K562 (cell line): ENCODE results near the gene CD248. TPM values are rescaled to one million over a fixed set of nuclear protein-coding genes. Genes with fewer than 3 reads are reported as not detected.

Experiments
- BCL6 ChIP-seq: fragments of 250-450 bp; sonication (Bioruptor Pico); IDR thresholded peaks from 2 replicates; pipeline ENCODE4 v1.4.0; 2020
- BDP1 ChIP-seq: IDR thresholded peaks from 3 replicates; pipeline ENCODE4 v1.6.1; 2011; ENCODE audit not compliant: insufficient read length, insufficient read depth
- BRD9 ChIP-seq: fragments of 450-650 bp; IDR thresholded peaks from 2 replicates; pipeline ENCODE4 v1.6.1; 2018; ENCODE audit warnings: low read depth; ENCODE audit not compliant: partially characterized antibody
- CREM ChIP-seq: IDR thresholded peaks from 2 replicates; pipeline ENCODE4 v1.6.1; 2014; ENCODE audit warnings: antibody characterized with exemption, low read depth
- DPF2 ChIP-seq: fragments of 450-650 bp; IDR thresholded peaks from 2 replicates; pipeline ENCODE4 v1.6.1; 2016
- HDAC1 ChIP-seq, 2 experiments: fragments of 450-650 bp; IDR thresholded peaks; 2 replicates each; pipeline ENCODE4 v1.6.1; 2016 to 2017; ENCODE audit warnings: inconsistent platforms in 1 of 2, mild to moderate bottlenecking in 1 of 2, moderate library complexity in 1 of 2
- ILF3 ChIP-seq: fragments of 450-650 bp; IDR thresholded peaks from 2 replicates; pipeline ENCODE4 v1.6.1; 2018; ENCODE audit warnings: antibody characterized with exemption, mild to moderate bottlenecking, moderate library complexity, borderline replicate concordance
- NR4A1 ChIP-seq, 2 experiments: fragments of 250-450 bp in 1 of 2; fragments of 450-650 bp in 1 of 2; sonication (Bioruptor Pico) in 1 of 2; IDR thresholded peaks; 2 replicates each; pipeline versions ENCODE4 v1.4.0 to v1.6.1; 2016 to 2020; ENCODE audit warnings: mild to moderate bottlenecking in 2 of 2, missing compliant biosample characterization in 1 of 2, missing genetic modification characterization in 1 of 2, moderate library complexity in 1 of 2
- RBBP5 ChIP-seq: fragments of 200-600 bp; sonication (generic); IDR thresholded peaks from 2 replicates; pipeline ENCODE4 v1.6.1; 2012; ENCODE audit warnings: borderline replicate concordance, mild to moderate bottlenecking, low read length, control low read depth, inconsistent platforms; ENCODE audit not compliant: insufficient read depth, poor library complexity, severe bottlenecking
- RBM39 ChIP-seq: fragments of 200-400 bp; formaldehyde crosslinking; optimal IDR thresholded peaks from 2 replicates; pipeline ENCODE3; 2018; ENCODE audit warnings: low read depth, low read length
- ZFP36 ChIP-seq: fragments of 150-350 bp; IDR thresholded peaks from 2 replicates; pipeline ENCODE4 v1.6.1; 2018; ENCODE audit warnings: low read length, low read depth; ENCODE audit not compliant: partially characterized antibody
- ZNF134 ChIP-seq: fragments of 250-450 bp; sonication (Bioruptor Pico); conservative IDR thresholded peaks from 2 replicates; pipeline ENCODE4 v1.4.0; 2020
- ZNF146 ChIP-seq: IDR thresholded peaks from one replicate; pipeline ENCODE4 v1.6.1; 2018; ENCODE audit warnings: missing compliant biosample characterization; ENCODE audit not compliant: unreplicated experiment
- ZNF224 ChIP-seq: sonication (generic); formaldehyde crosslinking; IDR thresholded peaks from 2 replicates; pipeline ENCODE4 v1.8.0; 2022; ENCODE audit warnings: mild to moderate bottlenecking, missing genetic modification reagents
- ZNF408 ChIP-seq: fragments of 250-450 bp; sonication (Bioruptor Pico); IDR thresholded peaks from 2 replicates; pipeline ENCODE4 v1.4.0; 2020; ENCODE audit warnings: low read depth, mild to moderate bottlenecking, moderate library complexity
- ZNF444 ChIP-seq: fragments of 250-450 bp; sonication (Bioruptor Pico); IDR thresholded peaks from 2 replicates; pipeline ENCODE4 v1.4.0; 2020; ENCODE audit warnings: mild to moderate bottlenecking, moderate library complexity
- ZNF75A ChIP-seq: fragments of 450-650 bp; formaldehyde crosslinking; IDR thresholded peaks from 2 replicates; pipeline ENCODE4 v1.4.0; 2020; ENCODE audit warnings: mild to moderate bottlenecking
- polyA plus RNA-seq, 8 experiments: library from polyadenylated mRNA; depleted of rRNA in 4 of 8; stranded (reverse) in 5 of 8; unstranded in 3 of 8; fragments of >200 nt; fragmentation: Nextera tagmentation in 2 of 8; fragmentation: Illumina TruSeq in 1 of 8; extraction: Ambion mirVana in 2 of 8; extraction: Trizol in 1 of 8; gene quantifications; 2 replicates each; pipeline versions ENCODE4 v1.2.1 to v1.2.3, GENCODE V29; 2011 to 2014; ENCODE audit warnings: inconsistent platforms in 1 of 8, missing spikeins in 1 of 8
- total RNA-seq, 7 experiments: library from RNA; depleted of rRNA in 6 of 7; stranded (reverse); fragments of >200 nt in 6 of 7; fragmentation: Illumina TruSeq in 2 of 7; extraction: Trizol in 2 of 7; gene quantifications; 2 replicates each; pipeline versions ENCODE4 v1.2.1 to v1.2.3, GENCODE V29; 2011 to 2021; ENCODE audit warnings: low replicate concordance in 1 of 7
- TF ChIP-seq, protein P1 (sequence below): fragments of 250-450 bp; sonication (Bioruptor Pico); IDR thresholded peaks from 2 replicates; pipeline ENCODE4 v1.8.0; 2022; ENCODE audit warnings: moderate library complexity, mild to moderate bottlenecking, inconsistent platforms
- TF ChIP-seq, protein P2 (sequence below): sonication (generic); formaldehyde crosslinking; IDR thresholded peaks from 2 replicates; pipeline ENCODE4 v1.8.1; 2023; ENCODE audit warnings: mild to moderate bottlenecking, missing genetic modification reagents, moderate library complexity
- TF ChIP-seq, protein P3 (sequence below): fragments of 250-450 bp; sonication (Bioruptor Pico); IDR thresholded peaks from 2 replicates; pipeline ENCODE4 v1.8.0; 2022; ENCODE audit warnings: inconsistent platforms, mild to moderate bottlenecking, moderate library complexity, borderline replicate concordance
- TF ChIP-seq, protein P4 (sequence below): fragments of 250-450 bp; sonication (Bioruptor Pico); IDR thresholded peaks from 2 replicates; pipeline ENCODE4 v1.9.0; 2021; ENCODE audit warnings: mild to moderate bottlenecking
- TF ChIP-seq, protein P5 (sequence below): fragments of 450-650 bp; IDR thresholded peaks from 2 replicates; pipeline ENCODE4 v1.6.1; 2016

Gene CD248
- total and polyA plus RNA-seq, 9 of the 15 experiments (the other 6 are each of a cell fraction or from before 2014, with no cell fraction given) = 0.09 TPM; not detected in 8

DNA sequence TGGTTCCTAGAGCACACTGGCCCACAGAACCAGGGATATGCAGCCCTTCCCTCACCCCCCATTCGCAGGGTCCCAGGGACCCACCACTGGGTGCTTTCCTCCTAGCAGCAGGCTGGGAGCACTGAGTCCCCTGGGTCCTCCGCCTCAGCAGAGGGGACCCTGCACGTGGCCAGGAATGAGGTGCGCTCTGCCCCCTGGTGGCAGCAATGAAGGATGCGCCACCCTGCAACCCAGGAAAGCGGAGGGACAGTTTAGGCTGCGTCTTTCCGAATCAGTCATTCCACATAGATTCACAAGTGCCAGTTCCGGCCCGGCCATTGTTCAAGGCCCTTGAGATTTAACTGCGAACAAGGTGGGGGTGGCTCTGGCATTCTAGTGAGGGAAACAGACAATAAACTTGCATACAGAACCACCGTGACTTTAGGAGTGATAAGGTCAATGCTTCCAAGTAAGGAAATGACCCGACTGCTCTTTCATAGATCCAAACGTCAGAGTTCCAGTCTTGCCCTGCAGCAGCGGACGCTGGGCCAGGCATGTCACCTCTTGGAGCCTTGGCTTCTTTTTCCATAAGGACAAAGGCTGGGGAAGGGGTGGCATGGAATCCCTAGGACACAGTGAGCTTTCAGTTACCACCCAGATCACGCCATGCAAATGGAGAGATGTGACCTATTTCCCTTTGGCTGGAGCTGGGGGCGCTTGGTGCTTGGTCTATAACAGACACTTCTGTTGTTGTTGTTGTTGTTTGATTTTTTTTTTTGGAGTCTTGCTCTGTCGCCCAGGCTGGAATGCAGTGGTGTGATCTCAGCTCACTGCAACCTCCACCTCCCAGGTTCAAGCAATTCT lies 11.7 kb upstream of the CD248 start (continued):
- TF ChIP-seq ZNF224 (CRISPR knock-in tag) (no peak), DPF2 (no peak; the same call in 1 of the 2 replicates), ZNF134 (no peak), ILF3 (no peak), NR4A1 (CRISPR knock-in tag; IDR thresholded peaks at IDR 0.05) (no peak), NR4A1 (tag; IDR thresholded peaks at IDR 0.05) (no peak), RBM39 (no peak), BCL6 (no peak), BRD9 (peak; percentile 90), ZNF408 (CRISPR knock-in tag) (no peak), ZNF146 (CRISPR knock-in tag) (no peak), BDP1 (no peak), ZFP36 (no peak), CREM (no peak; the same call in 1 of the 2 replicates), ZNF444 (CRISPR knock-in tag) (no peak), HDAC1 (IDR thresholded peaks at IDR 0.05) (peak in 1 of 2 experiments; percentile 60; a peak in 1 of 4 replicates), ZNF75A (CRISPR knock-in tag) (no peak), RBBP5 (no peak)
- TF ChIP-seq, protein P1, sequence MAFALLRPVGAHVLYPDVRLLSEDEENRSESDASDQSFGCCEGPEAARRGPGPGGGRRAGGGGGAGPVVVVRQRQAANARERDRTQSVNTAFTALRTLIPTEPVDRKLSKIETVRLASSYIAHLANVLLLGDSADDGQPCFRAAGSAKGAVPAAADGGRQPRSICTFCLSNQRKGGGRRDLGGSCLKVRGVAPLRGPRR (CRISPR knock-in tag) = no peak
- TF ChIP-seq, protein P2, sequence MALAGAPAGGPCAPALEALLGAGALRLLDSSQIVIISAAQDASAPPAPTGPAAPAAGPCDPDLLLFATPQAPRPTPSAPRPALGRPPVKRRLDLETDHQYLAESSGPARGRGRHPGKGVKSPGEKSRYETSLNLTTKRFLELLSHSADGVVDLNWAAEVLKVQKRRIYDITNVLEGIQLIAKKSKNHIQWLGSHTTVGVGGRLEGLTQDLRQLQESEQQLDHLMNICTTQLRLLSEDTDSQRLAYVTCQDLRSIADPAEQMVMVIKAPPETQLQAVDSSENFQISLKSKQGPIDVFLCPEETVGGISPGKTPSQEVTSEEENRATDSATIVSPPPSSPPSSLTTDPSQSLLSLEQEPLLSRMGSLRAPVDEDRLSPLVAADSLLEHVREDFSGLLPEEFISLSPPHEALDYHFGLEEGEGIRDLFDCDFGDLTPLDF = no peak
- TF ChIP-seq, protein P3, sequence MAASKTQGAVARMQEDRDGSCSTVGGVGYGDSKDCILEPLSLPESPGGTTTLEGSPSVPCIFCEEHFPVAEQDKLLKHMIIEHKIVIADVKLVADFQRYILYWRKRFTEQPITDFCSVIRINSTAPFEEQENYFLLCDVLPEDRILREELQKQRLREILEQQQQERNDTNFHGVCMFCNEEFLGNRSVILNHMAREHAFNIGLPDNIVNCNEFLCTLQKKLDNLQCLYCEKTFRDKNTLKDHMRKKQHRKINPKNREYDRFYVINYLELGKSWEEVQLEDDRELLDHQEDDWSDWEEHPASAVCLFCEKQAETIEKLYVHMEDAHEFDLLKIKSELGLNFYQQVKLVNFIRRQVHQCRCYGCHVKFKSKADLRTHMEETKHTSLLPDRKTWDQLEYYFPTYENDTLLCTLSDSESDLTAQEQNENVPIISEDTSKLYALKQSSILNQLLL (CRISPR knock-in tag) = no peak
- TF ChIP-seq, protein P4, sequence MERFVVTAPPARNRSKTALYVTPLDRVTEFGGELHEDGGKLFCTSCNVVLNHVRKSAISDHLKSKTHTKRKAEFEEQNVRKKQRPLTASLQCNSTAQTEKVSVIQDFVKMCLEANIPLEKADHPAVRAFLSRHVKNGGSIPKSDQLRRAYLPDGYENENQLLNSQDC (CRISPR knock-in tag) = no peak
- TF ChIP-seq, protein P5, sequence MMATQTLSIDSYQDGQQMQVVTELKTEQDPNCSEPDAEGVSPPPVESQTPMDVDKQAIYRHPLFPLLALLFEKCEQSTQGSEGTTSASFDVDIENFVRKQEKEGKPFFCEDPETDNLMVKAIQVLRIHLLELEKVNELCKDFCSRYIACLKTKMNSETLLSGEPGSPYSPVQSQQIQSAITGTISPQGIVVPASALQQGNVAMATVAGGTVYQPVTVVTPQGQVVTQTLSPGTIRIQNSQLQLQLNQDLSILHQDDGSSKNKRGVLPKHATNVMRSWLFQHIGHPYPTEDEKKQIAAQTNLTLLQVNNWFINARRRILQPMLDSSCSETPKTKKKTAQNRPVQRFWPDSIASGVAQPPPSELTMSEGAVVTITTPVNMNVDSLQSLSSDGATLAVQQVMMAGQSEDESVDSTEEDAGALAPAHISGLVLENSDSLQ = no peak
